Activated CD4-positive, alpha-beta memory T cell treated with anti-CD3 and anti-CD28 coated beads, Interleukin-2, amount 10 ng/mL, durations not matched to agents 7 days and 5 days (primary cell): Measurements from ENCODE around the gene CASTOR1. TPM values are rescaled to one million over a fixed set of nuclear protein-coding genes. Genes with fewer than 3 reads are reported as not detected.

Experiments used
- CTCF ChIA-PET: fragments of 350-600 bp; sonication (Branson Sonifier 250); formaldehyde crosslinking; loops from one replicate; lab custom pipeline; 2021; ENCODE audit warnings: antibody characterized with exemption, inconsistent platforms; lab: Charles Lee
- POLR2A ChIA-PET: fragments of 350-600 bp; sonication (Branson Sonifier 250); formaldehyde crosslinking; loops from one replicate; lab custom pipeline; 2021; ENCODE audit warnings: antibody characterized with exemption; lab: Charles Lee
- DNase-seq: peaks from one replicate; pipeline ENCODE4 v3.0.0-alpha.2; 2020
- H3K27ac Mint-ChIP-seq: one replicate; pipeline ENCODE4 v1.8.0; 2021; ENCODE audit warnings: mild to moderate bottlenecking, mixed read lengths
- H3K27me3 Mint-ChIP-seq: one replicate; pipeline ENCODE4 v1.8.0; 2021; ENCODE audit warnings: mixed read lengths
- H3K36me3 Mint-ChIP-seq: one replicate; pipeline ENCODE4 v1.8.0; 2021; ENCODE audit warnings: low read depth, mixed read lengths
- H3K4me1 Mint-ChIP-seq: one replicate; pipeline ENCODE4 v1.8.0; 2021; ENCODE audit warnings: mixed read lengths
- H3K4me3 Mint-ChIP-seq: one replicate; pipeline ENCODE4 v1.8.0; 2021; ENCODE audit warnings: mild to moderate bottlenecking, mixed read lengths
- H3K9me3 Mint-ChIP-seq: one replicate; pipeline ENCODE4 v1.8.0; 2021; ENCODE audit warnings: mixed read lengths
- total RNA-seq, 2 experiments: library from RNA; stranded (reverse); gene quantifications; one replicate each; pipeline ENCODE4 v1.2.3, GENCODE V29; 2021

The CASTOR1 gene
- total RNA-seq, 2 experiments from 2014 or later = 14.2 to 14.6 TPM

DNA sequence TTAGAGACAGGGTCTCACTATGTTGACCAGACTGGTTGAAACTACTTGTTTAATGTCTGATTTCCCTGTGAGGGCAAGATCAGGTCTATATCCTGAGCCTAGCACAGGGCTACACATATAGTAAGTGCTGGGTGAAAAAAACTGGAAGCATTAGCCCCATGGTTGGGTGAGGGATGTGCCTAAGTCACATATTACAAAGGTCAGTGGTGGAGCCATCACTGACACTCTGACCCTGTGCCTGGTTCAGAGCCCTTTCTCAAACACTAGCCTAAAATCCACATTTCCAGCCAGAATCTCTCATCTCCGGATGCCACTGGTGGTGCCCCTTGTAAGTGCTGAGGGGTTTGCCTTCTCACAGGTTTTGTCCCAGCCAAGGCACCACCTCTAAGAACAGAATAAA is 28.5 kb upstream of the CASTOR1 start:
- CTCF ChIA-PET = no interaction called here
- H3K4me1 Mint-ChIP-seq = peaks cover 79% of the 10 kb centered on the region
- no peaks in the 10 kb centered on the region for H3K27me3 Mint-ChIP-seq
- H3K36me3 Mint-ChIP-seq = peaks cover 69% of the 10 kb centered on the region
- POLR2A ChIA-PET = interaction anchor here (1.0 to 5.1 kb wide), 6 partner anchors 8 to 38 kb away, joined by 3 to 34 read pairs (median 4); partner anchors contain the start of genes CASTOR1 and TBC1D10A
- no peak overlapping the region for H3K27ac Mint-ChIP-seq
- H3K4me3 Mint-ChIP-seq = no peak overlapping the region
- DNase-seq = no peak
- H3K9me3 Mint-ChIP-seq = no peaks in the 10 kb centered on the region

DNA sequence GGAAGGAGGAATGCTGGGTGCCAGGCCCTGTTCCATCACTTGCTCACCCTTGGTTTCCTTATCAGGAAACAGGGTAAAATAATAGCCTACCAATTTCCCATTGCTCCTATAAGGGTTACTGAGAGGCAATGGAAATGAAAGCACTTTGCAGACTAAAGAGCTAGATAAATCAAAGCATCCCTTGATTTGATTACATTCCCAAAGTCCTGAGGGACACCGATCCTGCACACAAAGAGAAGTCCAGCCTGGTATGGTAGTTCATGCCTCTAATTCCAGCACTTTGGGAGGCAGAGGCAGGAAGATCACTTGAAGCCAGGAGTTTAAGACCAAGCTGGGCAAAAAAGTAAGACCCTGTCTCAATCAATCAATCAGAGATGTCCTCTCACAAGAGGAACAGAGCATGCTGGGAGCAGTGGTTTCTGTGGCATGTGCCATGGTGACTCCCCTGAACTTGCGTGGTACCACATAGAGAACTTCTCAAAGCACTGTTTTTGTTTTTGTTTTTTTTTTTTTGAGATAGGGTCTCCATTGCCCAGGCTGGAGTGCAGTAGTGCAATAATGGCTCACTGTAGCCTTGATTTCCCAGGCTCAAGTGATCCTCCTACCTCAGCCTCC is 26.8 kb upstream of the CASTOR1 start:
- H3K36me3 Mint-ChIP-seq = peaks cover 67% of the 10 kb centered on the region
- POLR2A ChIA-PET = interaction anchor here (5.1 to 15.7 kb wide), 2 partner anchors 9 to 10 kb away, joined by 34 to 229 read pairs; partner anchors contain the start of gene TBC1D10A

DNA sequence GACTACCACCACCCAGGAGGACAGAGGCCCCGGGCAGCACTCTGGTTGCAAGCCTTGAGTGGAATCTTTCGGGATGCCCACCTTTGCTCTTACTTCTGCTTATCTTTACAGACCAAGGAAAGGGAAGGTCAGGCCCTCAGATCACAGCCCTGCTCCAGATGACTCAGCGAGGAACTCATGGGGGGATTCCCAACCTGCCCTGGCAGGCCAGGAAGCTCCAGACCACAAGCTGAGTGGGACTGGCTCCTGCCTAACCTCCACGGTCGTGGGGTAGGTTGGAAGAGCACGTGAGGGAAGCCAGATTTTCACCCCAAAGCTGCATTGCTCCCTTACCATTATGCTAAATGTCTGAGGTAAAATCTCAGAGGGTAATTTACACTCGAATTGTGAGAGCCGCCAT is 25.6 kb upstream of the CASTOR1 start:
- ChIA-PET POLR2A (interaction anchor here (1.3 to 15.7 kb wide), 4 partner anchors 8 to 42 kb away, joined by 3 to 229 read pairs (median 18); partner anchors contain the start of genes CASTOR1, CCDC157, SF3A1 and TBC1D10A), CTCF (interaction anchor here (1.3 to 2.6 kb wide), 4 partner anchors 9 to 27 kb away, joined by 3 to 11 read pairs (median 4); partner anchors contain the start of gene TBC1D10A)
- Mint-ChIP-seq H3K4me1 (peaks cover 93% of the 10 kb centered on the region), H3K27ac (peak overlapping the region; percentile 50), H3K4me3 (no peak overlapping the region), H3K9me3 (no peaks in the 10 kb centered on the region), H3K36me3 (peaks cover 66% of the 10 kb centered on the region), H3K27me3 (no peaks in the 10 kb centered on the region)
- peak; percentile 38 for DNase-seq

More for the DNA sequence above, 26.8 kb upstream of the CASTOR1 start:
- Mint-ChIP-seq H3K27me3 (no peaks in the 10 kb centered on the region), H3K4me3 (no peak overlapping the region), H3K9me3 (no peaks in the 10 kb centered on the region), H3K27ac (peak overlapping the region; percentile 52), H3K4me1 (peaks cover 88% of the 10 kb centered on the region)
- no peak for DNase-seq
- CTCF ChIA-PET = interaction anchor here (1.4 to 2.6 kb wide), 2 partner anchors 11 to 28 kb away, joined by 5 to 11 read pairs; partner anchors contain the start of gene TBC1D10A

DNA sequence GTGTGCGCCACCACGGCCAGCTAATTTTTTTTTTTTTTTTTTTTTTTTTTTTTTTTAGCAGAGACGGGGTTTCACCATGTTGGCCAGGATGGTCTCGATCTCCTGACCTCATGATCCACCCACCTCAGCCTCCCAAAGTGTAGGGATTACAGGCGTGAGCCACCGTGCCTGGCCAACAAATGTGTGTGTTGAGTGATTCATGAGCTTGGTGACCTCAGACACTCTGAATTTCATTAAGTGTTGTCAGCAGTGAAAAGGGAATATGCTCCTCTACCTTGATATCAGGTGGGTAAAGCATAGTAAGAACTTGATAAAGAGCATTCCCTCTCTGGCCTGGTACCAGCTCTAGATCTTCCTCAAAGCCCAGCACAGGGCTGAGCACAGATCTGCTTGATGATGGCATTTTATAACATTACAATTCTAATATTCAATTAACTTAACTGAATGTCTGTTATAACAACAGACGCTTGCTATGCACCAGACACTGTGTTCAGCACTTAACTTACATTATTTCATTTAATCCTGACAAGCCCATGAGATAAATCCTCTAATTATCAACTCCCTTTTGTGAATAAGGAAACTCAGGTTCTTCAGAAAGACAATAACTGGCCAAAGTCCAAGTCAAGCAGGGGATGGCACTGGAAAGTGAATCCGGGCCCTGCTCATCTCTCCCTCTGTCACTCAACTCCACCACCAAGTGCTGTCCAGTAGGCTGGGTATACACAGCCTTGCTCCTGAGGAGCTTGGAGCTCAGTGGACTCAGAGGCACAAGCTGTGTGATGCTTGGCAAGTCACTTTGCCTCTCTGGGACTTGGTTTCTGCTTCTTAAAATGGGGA is 24.4 kb upstream of the CASTOR1 start:
- ChIA-PET CTCF (interaction anchor here (0.7 to 2.6 kb wide), 5 partner anchors 11 to 187 kb away, joined by 3 to 11 read pairs (median 5); no protein-coding TSS in a partner anchor), POLR2A (interaction anchor here (0.8 to 15.7 kb wide), 5 partner anchors 7 to 110 kb away, joined by 3 to 229 read pairs (median 5); partner anchors contain the start of gene TBC1D10A)
- Mint-ChIP-seq H3K27me3 (no peaks in the 10 kb centered on the region), H3K4me3 (no peak overlapping the region), H3K27ac (peak overlapping the region; percentile 1), H3K4me1 (peaks cover 93% of the 10 kb centered on the region), H3K9me3 (no peaks in the 10 kb centered on the region), H3K36me3 (peaks cover 55% of the 10 kb centered on the region)
- no peak for DNase-seq

DNA sequence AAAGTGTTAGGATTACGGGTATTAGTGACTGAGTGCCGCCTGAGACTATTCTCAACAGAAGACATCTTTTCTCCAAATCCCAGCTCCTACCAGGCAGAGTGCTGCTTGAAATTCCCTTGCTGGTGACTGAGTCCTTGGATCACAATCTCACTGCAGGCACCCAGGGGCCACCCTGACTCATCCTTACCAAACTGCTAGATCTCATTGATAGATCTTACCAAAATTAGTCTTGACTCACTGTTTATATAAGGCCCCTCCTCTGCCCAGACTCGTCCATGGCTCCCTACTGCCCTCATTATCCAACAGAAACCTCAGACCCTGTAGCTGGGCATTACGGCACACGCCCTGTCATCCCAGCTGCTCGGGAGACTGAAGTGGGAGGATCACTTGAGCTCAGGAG is 22.7 kb upstream of the CASTOR1 start:
- Mint-ChIP-seq H3K9me3 (no peaks in the 10 kb centered on the region), H3K27ac (peak overlapping the region; percentile 76), H3K36me3 (peaks cover 55% of the 10 kb centered on the region), H3K4me3 (no peak overlapping the region), H3K4me1 (peaks cover 93% of the 10 kb centered on the region), H3K27me3 (no peaks in the 10 kb centered on the region)
- ChIA-PET POLR2A (interaction anchor here (0.9 to 15.7 kb wide), 3 partner anchors 9 to 112 kb away, joined by 3 to 229 read pairs (median 5); partner anchors contain the start of gene TBC1D10A), CTCF (interaction anchor here (1.2 to 1.7 kb wide), 2 partner anchors 15 to 24 kb away, joined by 3 to 8 read pairs; partner anchors contain the start of gene TBC1D10A)
- DNase-seq = no peak

DNA sequence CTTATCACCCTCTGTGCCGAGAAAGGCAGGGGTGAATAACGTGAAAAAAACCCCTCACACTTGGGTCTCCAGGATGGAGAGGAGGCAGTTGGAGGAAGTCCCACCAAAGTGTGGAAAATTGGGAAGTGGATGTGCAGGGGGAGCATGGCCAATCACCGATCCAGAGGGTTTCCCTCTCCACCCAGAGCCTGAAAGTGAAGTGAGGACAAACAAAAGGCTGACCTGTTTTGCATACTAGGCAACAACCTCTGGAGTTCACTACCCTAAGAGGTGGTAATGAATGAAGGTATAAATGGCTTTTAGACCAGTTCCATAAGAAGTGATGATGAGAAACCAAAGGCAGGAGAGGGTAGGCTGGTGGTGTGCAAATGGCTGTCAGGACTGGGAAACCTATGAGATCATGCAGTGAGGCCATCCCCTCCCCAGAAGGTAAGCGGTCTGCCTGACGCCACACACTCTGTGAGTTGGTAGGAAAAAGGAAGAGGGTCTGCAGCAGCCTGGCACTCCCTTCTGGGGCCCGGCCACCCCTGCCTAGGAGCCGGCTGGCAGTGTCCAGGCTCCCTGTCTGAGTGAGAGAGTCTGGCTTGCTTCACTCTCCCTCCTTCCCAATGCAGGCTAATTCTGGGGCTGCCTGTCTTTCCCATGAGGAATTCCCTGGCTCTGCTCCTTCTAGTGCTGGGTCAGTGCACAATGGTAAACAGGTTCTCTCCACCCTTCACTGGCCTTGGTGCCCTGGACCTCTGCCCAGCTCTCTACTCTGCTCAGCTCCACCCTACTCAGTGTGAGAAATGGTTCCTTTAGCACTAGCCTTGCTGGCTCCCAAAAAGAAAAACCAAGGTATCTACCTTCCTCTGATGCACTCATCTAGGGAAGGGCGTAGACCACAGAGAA is 21.8 kb upstream of the CASTOR1 start:
- ChIA-PET CTCF (interaction anchor here (0.9 to 1.2 kb wide), 2 partner anchors 14 to 16 kb away, joined by 3 to 5 read pairs; partner anchors contain the start of gene TBC1D10A), POLR2A (interaction anchor here (1.7 to 15.7 kb wide), 2 partner anchors 14 to 21 kb away, joined by 5 to 229 read pairs; partner anchors contain the start of genes CASTOR1 and TBC1D10A)
- Mint-ChIP-seq H3K4me3 (no peak overlapping the region), H3K36me3 (peaks cover 53% of the 10 kb centered on the region), H3K27me3 (no peaks in the 10 kb centered on the region), H3K9me3 (no peaks in the 10 kb centered on the region), H3K27ac (peak overlapping the region; percentile 40), H3K4me1 (peaks cover 95% of the 10 kb centered on the region)
- DNase-seq = no peak

DNA sequence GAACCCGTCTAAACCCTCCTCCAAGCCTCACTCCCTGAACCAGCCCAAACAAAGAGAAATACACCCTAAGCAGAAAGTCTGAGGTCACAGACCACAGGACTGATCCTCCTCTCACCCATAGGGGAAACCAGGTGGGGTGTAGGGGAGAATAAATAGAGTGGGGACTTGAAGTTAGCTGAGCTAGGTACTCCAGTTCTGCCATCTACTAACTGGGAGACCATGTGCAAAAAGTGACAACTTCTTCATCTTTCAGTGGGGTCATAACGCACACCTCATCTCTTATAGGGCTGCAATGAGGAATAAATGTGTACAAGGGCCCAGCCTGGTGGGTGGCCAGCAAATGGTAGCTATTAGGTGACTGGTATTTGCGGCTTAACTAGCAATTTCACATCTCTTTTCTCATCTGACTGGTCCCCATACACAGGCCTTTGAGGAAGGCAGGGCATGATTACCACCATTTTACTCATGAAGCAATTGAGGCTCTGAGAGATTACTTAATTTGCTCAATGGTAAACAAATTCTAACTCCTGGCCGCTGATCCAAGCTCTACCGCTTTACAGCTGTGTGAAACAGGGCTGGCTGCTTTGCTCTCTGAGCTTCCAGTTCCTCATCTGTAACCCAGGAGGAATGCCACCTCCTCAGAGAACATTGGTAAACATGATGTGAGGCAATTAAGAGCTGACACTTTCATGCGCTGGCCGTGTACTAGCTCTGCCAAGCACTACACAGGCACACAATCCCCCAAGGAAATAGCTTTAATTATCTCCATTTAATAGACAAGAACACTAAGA is 20.8 kb upstream of the CASTOR1 start:
- peak overlapping the region; percentile 78 for H3K27ac Mint-ChIP-seq
- ChIA-PET POLR2A (interaction anchor here (1.1 to 15.7 kb wide), 4 partner anchors 8 to 21 kb away, joined by 3 to 229 read pairs (median 4); partner anchors contain the start of genes CASTOR1 and TBC1D10A), CTCF (interaction anchor here (0.6 to 1.3 kb wide), 4 partner anchors 15 to 77 kb away, joined by 4 to 9 read pairs (median 5); partner anchors contain the start of gene RNF215)
- H3K27me3 Mint-ChIP-seq = no peaks in the 10 kb centered on the region
- H3K4me3 Mint-ChIP-seq = no peak overlapping the region
- peak; percentile 37 for DNase-seq
- peaks cover 95% of the 10 kb centered on the region for H3K4me1 Mint-ChIP-seq
- H3K9me3 Mint-ChIP-seq = no peaks in the 10 kb centered on the region
- peaks cover 44% of the 10 kb centered on the region for H3K36me3 Mint-ChIP-seq

DNA sequence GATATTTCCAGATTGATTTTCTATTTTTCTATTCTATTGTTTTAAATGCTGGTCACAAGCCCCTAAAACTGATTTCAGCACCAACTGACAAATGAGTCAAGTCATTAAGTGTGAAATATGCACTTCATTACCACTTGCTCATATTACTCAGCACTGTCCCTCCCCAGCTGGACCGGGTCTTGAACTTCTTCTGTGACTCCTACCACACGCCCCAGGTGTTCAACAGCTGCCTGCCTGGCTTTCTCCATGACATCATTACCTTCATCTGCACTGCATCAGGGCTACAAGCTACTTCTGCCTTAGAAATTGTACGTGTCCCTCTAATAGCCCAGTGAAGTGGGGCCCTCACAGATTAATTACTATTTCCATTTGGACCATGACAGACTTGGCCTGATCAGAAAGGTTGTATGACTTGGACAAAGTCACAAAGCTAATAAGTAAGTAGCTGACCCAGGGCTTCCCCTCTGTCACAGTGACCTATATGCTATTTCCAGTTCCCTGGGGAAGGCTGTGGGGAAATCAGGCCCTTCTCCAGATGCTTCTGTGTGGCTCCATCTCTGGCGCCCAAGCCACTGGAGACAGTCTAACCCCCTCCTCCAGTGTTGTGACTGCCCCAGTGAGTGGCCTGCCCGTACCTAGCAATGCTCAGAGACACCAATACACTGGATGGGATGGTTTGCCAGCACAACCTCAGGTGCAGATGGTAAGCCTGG is 19.4 kb upstream of the CASTOR1 start:
- Mint-ChIP-seq H3K4me1 (peaks cover 95% of the 10 kb centered on the region), H3K36me3 (peaks cover 44% of the 10 kb centered on the region), H3K27ac (peak overlapping the region; percentile 96), H3K9me3 (no peaks in the 10 kb centered on the region), H3K4me3 (no peak overlapping the region), H3K27me3 (no peaks in the 10 kb centered on the region)
- ChIA-PET POLR2A (interaction anchor here (1.6 to 15.7 kb wide), 4 partner anchors 9 to 41 kb away, joined by 4 to 229 read pairs (median 46); partner anchors contain the start of genes CASTOR1 and TBC1D10A), CTCF (interaction anchor here (0.9 to 9.3 kb wide), 3 partner anchors 14 to 19 kb away, joined by 3 to 89 read pairs (median 5); partner anchors contain the start of genes CASTOR1 and TBC1D10A)
- peak; percentile 38 for DNase-seq

DNA sequence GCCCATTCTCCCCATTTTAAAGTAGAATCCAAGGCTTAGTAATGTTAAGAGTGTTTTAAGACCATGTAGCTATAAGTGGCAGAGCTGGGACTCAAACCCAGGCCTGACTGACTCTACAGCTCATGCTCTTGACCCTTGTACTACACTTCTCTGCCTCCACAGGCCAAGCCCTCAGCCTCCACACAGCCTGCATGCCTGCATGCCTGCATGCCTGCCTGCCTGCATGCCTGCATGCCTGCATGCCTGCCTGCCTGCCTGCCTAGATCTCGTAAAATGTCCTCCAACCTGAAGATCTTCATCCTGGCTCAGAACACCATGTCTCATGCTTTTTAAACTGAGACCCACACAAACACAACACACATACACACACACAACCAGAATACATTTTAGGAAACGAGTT is 18.8 kb upstream of the CASTOR1 start:
- ChIA-PET POLR2A (interaction anchor here (1.1 to 15.7 kb wide), 7 partner anchors 8 to 89 kb away, joined by 3 to 229 read pairs (median 25); partner anchors contain the start of genes CASTOR1, CCDC157, SEC14L2 and SF3A1), CTCF (interaction anchor here (0.9 to 9.3 kb wide), 3 partner anchors 14 to 19 kb away, joined by 3 to 89 read pairs (median 5); partner anchors contain the start of genes CASTOR1 and TBC1D10A)
- no peak for DNase-seq
- Mint-ChIP-seq H3K4me3 (no peak overlapping the region), H3K36me3 (peaks cover 49% of the 10 kb centered on the region), H3K9me3 (no peaks in the 10 kb centered on the region), H3K27ac (peak overlapping the region; percentile 96), H3K27me3 (no peaks in the 10 kb centered on the region), H3K4me1 (peaks cover 97% of the 10 kb centered on the region)

DNA sequence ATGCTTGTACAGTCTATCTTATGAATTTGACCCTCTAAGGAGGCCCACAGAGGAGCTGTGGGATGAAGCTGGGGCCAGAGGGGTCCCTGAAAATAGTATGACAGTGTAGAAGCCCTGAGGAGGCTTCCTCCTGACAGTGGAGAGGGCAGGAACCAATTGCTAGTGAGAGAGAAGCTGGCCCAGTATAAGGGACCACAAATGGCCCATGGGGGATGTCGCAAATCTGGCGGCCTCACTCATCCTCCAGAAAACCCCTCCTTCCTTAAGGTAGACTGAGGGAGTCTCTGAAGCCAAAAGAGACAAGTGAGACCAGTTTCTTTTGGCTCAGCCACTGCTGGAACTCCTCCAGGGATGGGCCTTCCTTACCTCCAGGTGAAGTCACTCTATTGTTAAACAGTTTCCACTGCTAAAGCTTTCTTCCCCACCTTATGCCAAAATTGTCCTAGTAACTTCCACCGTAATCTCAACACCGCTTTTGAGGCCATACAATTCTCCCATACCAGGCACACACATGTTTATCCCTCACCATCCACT is 17.8 kb upstream of the CASTOR1 start:
- H3K27ac Mint-ChIP-seq = peak overlapping the region; percentile 96
- DNase-seq = no peak
- H3K36me3 Mint-ChIP-seq = peaks cover 49% of the 10 kb centered on the region
- CTCF ChIA-PET = interaction anchor here (0.6 to 9.3 kb wide), 5 partner anchors 18 to 117 kb away, joined by 3 to 89 read pairs (median 5); partner anchors contain the start of genes CASTOR1 and TBC1D10A
- no peaks in the 10 kb centered on the region for H3K9me3 Mint-ChIP-seq
- peak overlapping the region; percentile 78 for H3K4me3 Mint-ChIP-seq
- no peaks in the 10 kb centered on the region for H3K27me3 Mint-ChIP-seq
- H3K4me1 Mint-ChIP-seq = peaks cover 97% of the 10 kb centered on the region
- POLR2A ChIA-PET = interaction anchor here (0.7 to 15.7 kb wide), 9 partner anchors 9 to 90 kb away, joined by 3 to 229 read pairs (median 5); partner anchors contain the start of genes CASTOR1, CCDC157, SEC14L2 and SF3A1
